Dermis microvascular lymphatic vessel endothelial cell (primary cell): Measurements from ENCODE around the gene CXCL1. TPM values are rescaled to one million over a fixed set of nuclear protein-coding genes. Genes with fewer than 3 reads are reported as not detected.
"Not testable (repeated sequence)": the region's sequence is repeated elsewhere in the genome, so short reads cannot be mapped to it uniquely, and the experiment has no call there.

Source experiments
- DNase-seq, 2 donors: peaks; one replicate each; pipeline versions ENCODE4 v3.0.0 to v3.0.0-alpha.2; 2010; ENCODE audit warnings: low read depth in 2 of 2
- total RNA-seq: library from RNA; depleted of rRNA; stranded (reverse); fragments of >200 nt; gene quantifications from 2 replicates; pipeline ENCODE4 v1.2.1, GENCODE V29; 2014

Gene CXCL1
- total RNA-seq, 1 donor from 2014 or later = 5.6 TPM

- DNase-seq = no peak
Measured at GRCh38 chr4:73874386-73874785, 5.2 kb downstream of the CXCL1 start.

DNA sequence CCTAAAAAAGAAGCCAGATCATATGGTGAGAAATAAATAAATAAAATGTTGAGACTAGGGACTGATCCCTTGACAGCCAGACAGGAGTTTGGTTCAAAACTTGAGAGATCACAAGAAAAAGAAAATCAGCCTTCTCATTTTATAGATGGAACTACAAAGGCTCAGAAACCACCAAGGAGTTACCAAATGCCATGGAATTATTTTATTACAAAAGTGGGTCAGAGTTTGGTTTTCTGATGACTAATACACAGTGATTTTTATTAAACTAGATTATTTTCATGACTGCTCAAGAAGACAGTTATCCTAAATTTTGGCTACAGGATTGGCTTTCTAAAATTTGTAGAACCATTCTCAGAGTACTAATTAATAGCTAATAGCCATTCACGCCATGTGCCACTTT, 6.2 kb downstream of the CXCL1 start:
- no peak for DNase-seq

DNA sequence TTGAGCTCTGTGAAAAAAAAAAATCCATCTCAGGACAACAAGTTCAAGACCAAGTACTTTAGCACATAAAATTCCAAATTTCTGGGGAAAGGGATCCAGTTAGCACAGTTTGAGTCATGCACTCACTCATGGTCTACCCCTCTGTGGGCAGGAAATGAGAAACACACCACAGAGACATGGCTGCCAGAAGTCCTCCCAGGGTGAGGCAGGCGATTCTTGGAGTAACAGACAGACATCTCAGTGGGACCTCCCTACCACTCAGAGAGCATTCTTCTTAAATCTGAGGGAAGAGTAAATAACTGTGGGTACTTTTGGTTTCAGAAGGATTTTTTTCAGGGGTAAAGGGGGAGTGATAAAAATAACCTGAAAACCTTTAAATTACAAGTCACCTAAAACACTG, 14.1 kb downstream of the CXCL1 start:
- no peak for DNase-seq

DNA sequence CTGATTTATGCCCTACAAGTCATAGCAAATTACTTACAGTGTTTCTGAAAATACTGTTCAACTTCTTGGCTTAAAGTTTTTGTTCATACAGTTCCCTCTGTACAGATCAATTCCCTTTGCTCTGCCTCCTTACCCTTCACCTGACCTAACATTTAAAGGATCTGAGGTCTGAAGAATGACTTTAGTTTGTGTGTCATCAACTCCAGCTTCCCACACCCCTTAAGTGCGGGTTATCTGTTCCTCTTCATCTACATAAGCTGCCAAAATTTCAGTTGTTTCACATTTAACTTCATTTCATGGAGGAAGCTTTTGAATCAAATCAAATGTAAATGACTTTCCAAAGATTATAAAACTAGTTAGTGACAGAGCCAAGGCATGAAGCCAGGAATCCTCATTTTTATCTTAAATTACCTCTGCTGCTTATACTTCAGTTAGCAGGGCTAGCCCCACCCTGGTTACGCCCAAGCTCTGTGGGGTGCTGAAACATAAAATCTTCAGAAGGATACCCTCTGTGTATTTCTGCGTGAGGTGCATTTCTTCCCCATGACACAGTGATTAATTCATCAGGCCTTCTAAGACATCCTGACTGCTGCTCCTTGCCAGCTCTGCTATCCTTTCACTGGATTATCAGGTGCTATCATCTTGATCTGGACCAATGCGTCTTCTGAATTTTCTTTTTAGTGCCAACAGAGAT, 16.5 kb downstream of the CXCL1 start:
- DNase-seq = no peak

DNA sequence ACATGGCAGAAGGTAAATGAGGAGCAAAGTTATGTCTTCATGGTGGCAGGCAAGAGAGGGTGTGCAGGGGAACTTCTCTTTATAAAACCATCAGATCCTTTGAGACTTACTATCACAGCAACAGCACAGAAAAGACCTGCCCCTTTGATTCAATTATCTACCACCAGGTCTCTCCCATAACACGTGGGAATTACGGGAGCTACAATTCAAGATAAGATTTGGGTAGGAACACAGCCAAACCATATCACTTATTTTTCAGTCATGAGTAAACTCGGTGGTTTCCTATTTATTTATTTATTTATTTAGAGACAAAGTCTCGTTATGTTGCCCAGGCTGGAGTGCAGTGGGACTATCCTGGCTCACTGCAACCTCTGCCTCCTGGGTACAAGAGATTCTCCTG, 22.1 kb downstream of the CXCL1 start:
- DNase-seq = no peak

GRCh38 chr4:73891739-73892405, 22.7 kb downstream of the CXCL1 start:
- no peak for DNase-seq

GRCh38 chr4:73892966-73893365, 23.8 kb downstream of the CXCL1 start:
- no peak for DNase-seq

DNA sequence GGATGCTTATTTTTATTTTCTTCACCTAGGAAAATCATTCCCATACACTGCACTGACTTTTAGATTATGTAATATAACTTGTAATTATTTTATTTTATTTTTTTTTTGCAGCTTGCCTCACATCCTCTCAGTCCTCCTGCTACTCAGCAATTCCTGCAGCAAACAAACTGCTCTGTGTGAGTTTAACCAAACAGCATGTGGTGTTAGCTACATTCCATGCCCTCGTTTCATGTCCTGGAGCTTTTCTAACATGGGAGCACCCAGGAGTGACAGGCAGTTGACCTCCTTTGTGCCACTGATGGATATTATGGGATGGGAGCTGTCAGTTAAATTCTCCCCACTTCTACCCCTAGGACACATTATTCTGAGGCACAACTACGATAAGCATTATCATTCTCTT, 24.8 kb downstream of the CXCL1 start:
- no peak for DNase-seq

- no peak for DNase-seq
Measured at GRCh38 chr4:73895201-73896175, 26.3 kb downstream of the CXCL1 start.

DNA sequence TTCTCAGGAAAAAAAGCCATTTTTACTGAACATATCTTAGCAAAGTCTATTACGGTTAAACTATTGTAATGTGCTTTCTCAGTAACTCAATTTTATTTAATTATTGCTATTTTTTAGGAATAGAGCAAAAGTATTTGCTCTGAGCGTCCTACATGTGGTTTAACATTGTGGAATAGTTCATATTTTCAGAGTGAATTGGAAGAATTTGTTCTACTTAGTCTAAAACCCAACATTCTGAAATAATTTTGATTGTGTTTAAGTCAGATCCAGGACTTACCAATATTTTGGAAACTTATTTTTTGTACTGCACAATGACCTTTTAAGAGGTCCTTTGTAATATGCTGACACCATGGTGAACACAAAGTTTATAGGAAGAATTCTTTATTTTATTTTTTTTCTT, 27.2 kb downstream of the CXCL1 start:
- no peak for DNase-seq

GRCh38 chr4:73897380-73898136, 28.4 kb downstream of the CXCL1 start:
- DNase-seq = no peak

DNA sequence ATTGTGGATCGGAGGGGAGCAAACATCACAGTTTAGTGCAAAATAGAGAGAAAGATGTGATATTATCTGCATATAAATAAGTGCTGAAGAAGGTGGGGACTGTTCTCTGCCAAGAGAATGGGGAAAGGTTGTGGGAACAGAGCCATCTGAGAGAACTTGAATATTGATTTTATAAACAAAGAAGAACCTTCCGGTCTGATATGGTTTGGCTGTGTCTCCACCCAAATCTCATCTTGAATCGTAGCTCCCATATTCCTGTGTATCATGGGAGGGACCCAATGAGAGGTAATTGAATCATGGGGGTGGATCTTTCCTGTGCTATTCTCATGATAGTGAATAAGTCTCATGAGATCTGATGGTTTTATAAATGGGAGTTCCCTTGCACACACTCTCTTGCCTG, 30.1 kb downstream of the CXCL1 start:
- not testable (repeated sequence) for DNase-seq

- DNase-seq = no peak
Measured at GRCh38 chr4:73901031-73901430, 31.8 kb downstream of the CXCL1 start.

DNA sequence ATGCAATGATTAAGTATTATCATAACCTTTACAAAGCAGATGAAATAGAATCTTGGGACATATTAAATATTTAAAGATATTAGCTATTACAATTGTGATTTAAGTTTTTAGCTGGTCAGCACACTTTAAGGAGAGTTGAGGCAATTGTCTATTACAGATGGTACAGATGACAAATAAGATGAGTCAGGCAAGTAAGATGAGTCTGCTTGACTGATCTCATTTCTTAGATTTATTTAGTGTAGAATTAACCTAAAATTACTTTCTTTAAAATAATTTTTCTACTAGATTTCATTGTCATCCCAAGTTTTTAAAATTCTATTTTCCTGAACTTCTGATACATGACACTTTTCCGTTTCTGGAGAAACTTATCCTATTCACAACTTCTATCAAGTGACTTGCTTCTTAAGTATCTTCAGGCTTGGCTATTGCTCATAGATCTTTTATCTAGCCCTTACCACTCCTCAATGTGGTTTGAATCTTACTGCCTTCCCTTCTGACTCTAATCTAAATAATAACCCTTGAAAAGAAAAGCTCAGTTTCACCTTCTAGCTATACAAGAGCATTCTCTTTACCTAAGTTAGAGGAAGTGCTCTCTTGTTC, 32.9 kb downstream of the CXCL1 start:
- no peak for DNase-seq

- DNase-seq = no peak
Measured at GRCh38 chr4:73902817-73903547, 33.8 kb downstream of the CXCL1 start.

- no peak for DNase-seq
Measured at GRCh38 chr4:73904491-73904890, 35.3 kb downstream of the CXCL1 start.

- no peak for DNase-seq
Measured at GRCh38 chr4:73908965-73909364, 39.8 kb downstream of the CXCL1 start.

DNA sequence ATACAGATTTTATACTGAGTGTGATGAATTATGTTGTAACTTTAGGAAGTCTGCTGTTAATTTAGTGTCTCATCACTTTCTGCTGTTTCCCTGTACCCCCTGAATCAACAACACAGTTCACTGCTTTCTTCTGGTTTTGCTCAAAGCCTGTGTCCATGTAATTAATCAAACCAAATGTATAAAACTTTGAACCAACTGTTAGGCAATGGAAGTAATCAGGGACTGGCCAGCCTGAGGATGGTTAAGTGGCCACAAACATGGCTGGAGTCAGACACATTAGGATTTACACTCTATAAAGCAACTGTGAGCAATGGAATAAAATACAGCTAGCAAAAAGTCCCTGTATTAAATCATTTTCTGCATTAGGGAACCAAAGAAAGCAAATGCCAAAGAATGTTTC, 42.6 kb downstream of the CXCL1 start:
- no peak for DNase-seq

DNA sequence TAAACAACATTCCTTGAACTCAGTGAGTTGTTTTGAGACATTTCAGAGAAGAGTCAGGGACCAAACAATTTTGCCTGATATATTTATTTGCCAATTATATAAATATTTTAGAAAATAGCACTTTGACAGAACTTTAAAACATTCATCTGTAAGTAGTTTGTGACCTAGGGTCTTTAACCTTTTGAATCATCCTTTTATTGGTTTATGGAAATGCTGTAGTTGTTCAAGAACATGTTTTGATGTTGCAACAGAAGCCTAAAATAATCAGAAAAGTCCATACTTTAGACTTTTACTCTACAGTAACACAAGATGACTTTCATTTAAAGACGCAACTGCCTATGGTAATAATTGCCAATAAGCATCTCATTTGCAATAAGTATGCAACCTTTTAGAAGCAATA, 43.0 kb downstream of the CXCL1 start:
- no peak for DNase-seq

- no peak for DNase-seq
Measured at GRCh38 chr4:73914071-73914470, 44.9 kb downstream of the CXCL1 start.
